OCI-LY3 (cell line): ENCODE measurements around the gene PLPPR3.

Source experiments
- EZH2phosphoT487 ChIP-seq: fragments of 200-600 bp; shearing (Covaris generic); IDR thresholded peaks from 2 replicates; pipeline ENCODE4 v1.6.1; 2018; ENCODE audit warnings: antibody characterized with exemption, mixed run types, low read depth
- TF ChIP-seq, protein P1 (sequence below): fragments of 200-600, 300-600 bp; sonication (generic); IDR thresholded peaks from 2 replicates; pipeline ENCODE4 v1.5.1; 2014; ENCODE audit warnings: antibody characterized with exemption, low read length, low read depth

DNA sequence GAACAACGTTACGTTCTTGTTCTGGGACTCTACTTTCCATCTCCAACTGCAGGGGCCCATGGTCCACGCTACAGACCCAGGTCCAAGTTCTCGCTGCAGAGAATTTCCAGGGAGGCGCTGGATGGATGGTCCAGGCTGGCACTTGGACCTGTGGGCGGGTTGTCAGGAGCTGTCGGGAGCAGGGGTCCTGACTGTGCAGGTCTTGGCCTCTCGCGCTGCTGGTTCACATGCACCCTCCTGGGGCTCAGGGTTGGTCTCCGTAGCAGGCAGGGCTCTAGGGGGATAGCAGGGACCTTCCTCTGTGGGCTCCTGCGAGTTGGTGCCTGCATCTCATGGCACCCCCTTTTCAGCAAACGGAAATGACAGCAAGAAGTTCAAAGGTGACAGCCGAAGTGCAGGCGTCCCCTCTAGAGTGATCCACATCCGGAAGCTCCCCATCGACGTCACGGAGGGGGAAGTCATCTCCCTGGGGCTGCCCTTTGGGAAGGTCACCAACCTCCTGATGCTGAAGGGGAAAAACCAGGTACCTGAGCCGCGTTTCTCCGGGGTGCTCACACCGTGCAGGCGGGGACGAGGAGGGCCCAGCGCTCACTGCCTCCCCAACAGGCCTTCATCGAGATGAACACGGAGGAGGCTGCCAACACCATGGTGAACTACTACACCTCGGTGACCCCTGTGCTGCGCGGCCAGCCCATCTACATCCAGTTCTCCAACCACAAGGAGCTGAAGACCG, 17.9 kb downstream of the PLPPR3 start:
- TF ChIP-seq, protein P1, sequence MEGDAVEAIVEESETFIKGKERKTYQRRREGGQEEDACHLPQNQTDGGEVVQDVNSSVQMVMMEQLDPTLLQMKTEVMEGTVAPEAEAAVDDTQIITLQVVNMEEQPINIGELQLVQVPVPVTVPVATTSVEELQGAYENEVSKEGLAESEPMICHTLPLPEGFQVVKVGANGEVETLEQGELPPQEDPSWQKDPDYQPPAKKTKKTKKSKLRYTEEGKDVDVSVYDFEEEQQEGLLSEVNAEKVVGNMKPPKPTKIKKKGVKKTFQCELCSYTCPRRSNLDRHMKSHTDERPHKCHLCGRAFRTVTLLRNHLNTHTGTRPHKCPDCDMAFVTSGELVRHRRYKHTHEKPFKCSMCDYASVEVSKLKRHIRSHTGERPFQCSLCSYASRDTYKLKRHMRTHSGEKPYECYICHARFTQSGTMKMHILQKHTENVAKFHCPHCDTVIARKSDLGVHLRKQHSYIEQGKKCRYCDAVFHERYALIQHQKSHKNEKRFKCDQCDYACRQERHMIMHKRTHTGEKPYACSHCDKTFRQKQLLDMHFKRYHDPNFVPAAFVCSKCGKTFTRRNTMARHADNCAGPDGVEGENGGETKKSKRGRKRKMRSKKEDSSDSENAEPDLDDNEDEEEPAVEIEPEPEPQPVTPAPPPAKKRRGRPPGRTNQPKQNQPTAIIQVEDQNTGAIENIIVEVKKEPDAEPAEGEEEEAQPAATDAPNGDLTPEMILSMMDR, result no peak
- no peak for TF ChIP-seq EZH2phosphoT487
